Thyroid gland (tissue), 4 donors: Measurements from ENCODE around the gene DIPK1C.

Experiments used
- POLR2A ChIP-seq, 2 donors: fragments of 450-650 bp; IDR thresholded peaks; one replicate each; pipeline ENCODE4 v1.6.1; 2017; ENCODE audit warnings: antibody characterized with exemption in 2 of 2, mild to moderate bottlenecking in 2 of 2, moderate library complexity in 1 of 2
- TF ChIP-seq, protein P1 (sequence below), 6 experiments: fragments of 200-600 bp in 3 of 6; fragments of 450-650 bp in 3 of 6; sonication (generic) in 3 of 6; IDR thresholded peaks; one replicate each; pipeline ENCODE4 v1.5.1; 2016 to 2019; ENCODE audit warnings: antibody characterized with exemption in 6 of 6, mild to moderate bottlenecking in 2 of 6, inconsistent platforms in 1 of 6, moderate library complexity in 1 of 6

DNA sequence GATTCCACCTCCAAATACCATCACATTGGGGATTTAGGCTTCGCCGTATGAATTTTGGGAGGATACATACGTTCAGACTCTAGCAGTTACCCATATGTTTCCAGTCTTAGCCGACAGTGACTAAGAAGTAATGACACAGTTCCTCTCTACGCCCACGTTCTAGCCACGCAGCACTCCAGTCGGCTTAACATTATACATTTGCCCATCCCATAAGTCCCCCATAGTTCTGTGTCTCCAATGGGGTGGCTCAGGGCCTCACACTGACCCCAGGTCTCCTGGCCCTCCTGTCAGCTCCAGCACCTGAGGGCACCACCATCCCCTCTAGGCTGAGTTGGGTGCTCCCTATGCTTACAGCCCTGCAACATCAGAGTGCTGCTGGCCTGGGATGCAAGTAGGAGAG, 20.7 kb upstream of the DIPK1C start:
- TF ChIP-seq, protein P1, sequence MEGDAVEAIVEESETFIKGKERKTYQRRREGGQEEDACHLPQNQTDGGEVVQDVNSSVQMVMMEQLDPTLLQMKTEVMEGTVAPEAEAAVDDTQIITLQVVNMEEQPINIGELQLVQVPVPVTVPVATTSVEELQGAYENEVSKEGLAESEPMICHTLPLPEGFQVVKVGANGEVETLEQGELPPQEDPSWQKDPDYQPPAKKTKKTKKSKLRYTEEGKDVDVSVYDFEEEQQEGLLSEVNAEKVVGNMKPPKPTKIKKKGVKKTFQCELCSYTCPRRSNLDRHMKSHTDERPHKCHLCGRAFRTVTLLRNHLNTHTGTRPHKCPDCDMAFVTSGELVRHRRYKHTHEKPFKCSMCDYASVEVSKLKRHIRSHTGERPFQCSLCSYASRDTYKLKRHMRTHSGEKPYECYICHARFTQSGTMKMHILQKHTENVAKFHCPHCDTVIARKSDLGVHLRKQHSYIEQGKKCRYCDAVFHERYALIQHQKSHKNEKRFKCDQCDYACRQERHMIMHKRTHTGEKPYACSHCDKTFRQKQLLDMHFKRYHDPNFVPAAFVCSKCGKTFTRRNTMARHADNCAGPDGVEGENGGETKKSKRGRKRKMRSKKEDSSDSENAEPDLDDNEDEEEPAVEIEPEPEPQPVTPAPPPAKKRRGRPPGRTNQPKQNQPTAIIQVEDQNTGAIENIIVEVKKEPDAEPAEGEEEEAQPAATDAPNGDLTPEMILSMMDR (IDR thresholded peaks at IDR 0.05): no peak
- no peak for TF ChIP-seq POLR2A (IDR thresholded peaks at IDR 0.05)
